Left ventricle myocardium inferior (tissue), 1 donor: ENCODE measurements around the gene SLFN14. TPM values are rescaled to one million over a fixed set of nuclear protein-coding genes. Genes with fewer than 3 reads are reported as not detected.
"Not testable (repeated sequence)": the region's sequence is repeated elsewhere in the genome, so short reads cannot be mapped to it uniquely, and the experiment has no call there.

Source experiments
- DNase-seq: peaks from one replicate; pipeline ENCODE4 v3.0.0-alpha.2; 2020
- H3K27ac ChIP-seq: fragments of 200-600 bp; replicated peaks from 2 replicates; pipeline ENCODE4 v1.8.0; 2021
- H3K27me3 ChIP-seq: fragments of 200-600 bp; 2 replicates; pipeline ENCODE4 v1.8.0; 2021; ENCODE audit warnings: low read depth
- H3K36me3 ChIP-seq: fragments of 200-600 bp; 2 replicates; pipeline ENCODE4 v1.8.0; 2021
- H3K4me1 ChIP-seq: fragments of 200-600 bp; 2 replicates; pipeline ENCODE4 v1.8.0; 2021
- H3K4me3 ChIP-seq: fragments of 200-600 bp; 2 replicates; pipeline ENCODE4 v1.8.0; 2021; ENCODE audit warnings: mild to moderate bottlenecking, moderate library complexity
- H3K9me3 ChIP-seq: fragments of 200-600 bp; replicated peaks from 2 replicates; pipeline ENCODE4 v1.8.0; 2021
- intact Hi-C: fragments of 100-400 bp; cut with micrococcal nuclease; formaldehyde crosslinking; loops from one replicate; pipeline ENCODE4 v1.11.0; 2022
- total RNA-seq: library from RNA; stranded (reverse); fragmentation: NEBNext Ultra II Directional; extraction: Animal tissue kit (Norgen Biotek cat#: 25700); gene quantifications from one replicate; pipeline ENCODE4 v1.2.1, GENCODE V29; 2021
- TF ChIP-seq, protein P1 (sequence below): fragments of 200-600 bp; IDR thresholded peaks from 2 replicates; pipeline ENCODE4 v1.8.0; 2021; ENCODE audit warnings: antibody characterized with exemption, mild to moderate bottlenecking, borderline replicate concordance
- donor health status: DM: no; HTN: yes; CAD: no; lungs with severe emphysema.

SLFN14 gene
- total RNA-seq, 1 donor from 2014 or later = not detected

DNA sequence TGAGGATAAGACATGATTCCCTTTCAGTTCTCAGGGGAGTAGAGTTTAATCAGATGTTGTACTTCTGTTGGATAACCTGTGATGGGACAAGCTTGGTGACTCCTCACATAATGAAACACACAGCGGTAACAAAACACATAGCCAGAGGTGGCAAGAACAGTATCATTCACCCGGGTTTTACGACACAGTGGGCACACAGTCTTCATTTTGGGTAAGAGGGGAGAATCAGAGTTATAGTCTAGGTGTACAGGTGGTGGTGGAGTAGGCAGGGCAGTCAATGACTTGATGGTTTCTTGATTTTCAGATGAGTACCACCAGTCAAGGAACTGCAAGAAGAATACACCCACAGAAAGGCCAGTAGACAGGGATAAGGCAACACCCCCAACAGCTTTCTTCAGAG lies 15.1 kb upstream of the SLFN14 start:
- intact Hi-C loops = no loop called here
- no peak overlapping the region for H3K4me3 ChIP-seq
- H3K27me3 ChIP-seq = no peaks in the 10 kb centered on the region
- H3K9me3 ChIP-seq = no peaks in the 10 kb centered on the region
- TF ChIP-seq, protein P1, sequence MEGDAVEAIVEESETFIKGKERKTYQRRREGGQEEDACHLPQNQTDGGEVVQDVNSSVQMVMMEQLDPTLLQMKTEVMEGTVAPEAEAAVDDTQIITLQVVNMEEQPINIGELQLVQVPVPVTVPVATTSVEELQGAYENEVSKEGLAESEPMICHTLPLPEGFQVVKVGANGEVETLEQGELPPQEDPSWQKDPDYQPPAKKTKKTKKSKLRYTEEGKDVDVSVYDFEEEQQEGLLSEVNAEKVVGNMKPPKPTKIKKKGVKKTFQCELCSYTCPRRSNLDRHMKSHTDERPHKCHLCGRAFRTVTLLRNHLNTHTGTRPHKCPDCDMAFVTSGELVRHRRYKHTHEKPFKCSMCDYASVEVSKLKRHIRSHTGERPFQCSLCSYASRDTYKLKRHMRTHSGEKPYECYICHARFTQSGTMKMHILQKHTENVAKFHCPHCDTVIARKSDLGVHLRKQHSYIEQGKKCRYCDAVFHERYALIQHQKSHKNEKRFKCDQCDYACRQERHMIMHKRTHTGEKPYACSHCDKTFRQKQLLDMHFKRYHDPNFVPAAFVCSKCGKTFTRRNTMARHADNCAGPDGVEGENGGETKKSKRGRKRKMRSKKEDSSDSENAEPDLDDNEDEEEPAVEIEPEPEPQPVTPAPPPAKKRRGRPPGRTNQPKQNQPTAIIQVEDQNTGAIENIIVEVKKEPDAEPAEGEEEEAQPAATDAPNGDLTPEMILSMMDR = no peak
- H3K36me3 ChIP-seq = peaks cover 33% of the 10 kb centered on the region
- peaks cover 37% of the 10 kb centered on the region for H3K4me1 ChIP-seq
- no peak overlapping the region for H3K27ac ChIP-seq
- DNase-seq = no peak

DNA sequence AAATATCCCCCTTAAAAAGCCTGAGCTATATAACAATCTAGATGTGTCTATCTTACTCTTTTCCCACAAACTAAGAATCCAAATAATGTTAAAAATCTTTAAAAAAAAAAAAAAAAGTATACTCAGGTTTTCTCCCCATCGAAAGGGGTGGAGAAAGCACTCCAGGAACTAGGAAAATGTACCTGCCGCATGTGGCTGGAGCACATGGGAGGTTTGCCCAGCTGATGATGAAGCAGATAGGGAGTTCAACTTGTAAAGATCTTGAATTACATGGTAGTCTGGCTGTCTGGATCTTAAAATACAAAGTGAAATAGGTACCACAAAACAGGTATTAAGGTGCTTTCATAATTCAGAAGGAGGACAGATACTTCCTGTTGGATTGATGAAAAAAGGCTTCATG lies 8.8 kb upstream of the SLFN14 start:
- H3K27ac ChIP-seq = no peak overlapping the region
- no peak for DNase-seq
- intact Hi-C loops = no loop called here
- H3K27me3 ChIP-seq = no peaks in the 10 kb centered on the region
- TF ChIP-seq, protein P1 = no peak
- H3K4me1 ChIP-seq = peaks cover 34% of the 10 kb centered on the region
- peaks cover 9% of the 10 kb centered on the region for H3K36me3 ChIP-seq
- H3K9me3 ChIP-seq = no peaks in the 10 kb centered on the region
- peak overlapping the region; percentile 75 for H3K4me3 ChIP-seq

DNA sequence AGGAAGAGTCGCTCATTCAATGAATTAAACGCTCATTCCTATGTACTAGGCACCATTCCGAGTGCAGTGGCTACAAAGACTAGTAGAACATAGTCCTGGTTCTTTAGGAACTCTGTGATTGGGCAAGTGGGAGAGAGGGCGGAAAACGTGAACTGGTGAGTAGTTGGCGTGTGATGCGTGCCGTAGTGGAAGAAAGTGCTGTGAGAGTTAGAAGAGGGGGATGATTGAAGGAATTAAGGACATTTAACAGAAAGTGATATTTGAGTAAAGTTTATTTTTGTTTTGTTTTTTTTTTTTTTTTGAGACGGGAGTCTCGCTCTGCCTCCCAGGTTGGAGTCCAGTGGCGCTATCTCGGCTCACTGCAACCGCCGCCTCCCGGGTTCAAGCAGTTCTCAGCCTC lies 7.9 kb upstream of the SLFN14 start:
- no peaks in the 10 kb centered on the region for H3K27me3 ChIP-seq
- peaks cover 34% of the 10 kb centered on the region for H3K4me1 ChIP-seq
- peak overlapping the region; percentile 88 for H3K27ac ChIP-seq
- H3K4me3 ChIP-seq = peak overlapping the region; percentile 75
- intact Hi-C loops = no loop called here
- H3K36me3 ChIP-seq = peaks cover under 1% of the 10 kb centered on the region
- H3K9me3 ChIP-seq = no peaks in the 10 kb centered on the region
- TF ChIP-seq, protein P1 = no peak
- no peak for DNase-seq

DNA sequence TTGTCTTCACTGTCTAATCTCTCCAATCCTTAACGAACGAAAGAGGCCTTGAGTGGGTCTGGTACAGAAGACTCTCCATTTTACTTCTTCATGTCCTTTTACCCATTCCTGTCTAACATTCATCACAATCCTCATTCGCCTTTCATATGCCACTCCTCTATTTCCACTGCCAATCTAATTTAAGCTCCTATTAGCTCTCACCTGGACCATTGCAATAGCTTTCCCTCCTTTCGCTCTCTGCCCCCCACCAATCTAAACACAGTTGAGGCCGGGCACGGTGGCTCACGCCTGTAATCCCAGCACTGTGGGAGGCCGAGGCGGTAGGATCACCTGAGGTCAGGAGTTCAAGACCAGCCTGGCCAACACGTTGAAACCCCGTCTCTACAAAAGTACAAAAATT lies 6.3 kb upstream of the SLFN14 start:
- H3K9me3 ChIP-seq = no peaks in the 10 kb centered on the region
- intact Hi-C loops = no loop called here
- no peak for DNase-seq
- H3K4me3 ChIP-seq = peak overlapping the region; percentile 75
- H3K27me3 ChIP-seq = no peaks in the 10 kb centered on the region
- peak overlapping the region; percentile 88 for H3K27ac ChIP-seq
- TF ChIP-seq, protein P1 = no peak
- H3K36me3 ChIP-seq = no peaks in the 10 kb centered on the region
- H3K4me1 ChIP-seq = peaks cover 34% of the 10 kb centered on the region

DNA sequence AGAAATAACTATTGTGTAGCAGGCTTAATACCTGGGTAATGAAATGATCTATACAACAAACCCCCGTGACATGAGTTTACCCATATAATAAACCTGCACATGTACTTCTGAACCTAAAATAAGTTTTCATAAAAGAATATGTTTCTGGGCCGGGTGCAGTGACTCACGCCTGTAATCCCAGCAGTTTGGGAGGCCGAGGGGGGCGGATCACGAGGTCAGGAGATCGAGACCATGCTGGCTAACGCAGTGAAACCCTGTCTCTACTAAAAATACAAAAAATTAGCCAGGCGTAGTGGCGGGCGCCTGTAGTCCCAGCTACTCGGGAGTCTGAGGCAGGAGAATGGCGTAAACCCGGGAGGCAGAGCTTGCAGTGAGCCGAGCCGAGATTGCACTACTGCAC lies 2.6 kb upstream of the SLFN14 start:
- H3K4me1 ChIP-seq, H3K36me3 ChIP-seq, H3K27ac ChIP-seq, H3K4me3 ChIP-seq, intact Hi-C loops, H3K9me3 ChIP-seq, DNase-seq: not testable (repeated sequence)
- H3K27me3 ChIP-seq = peaks cover 17% of the 10 kb centered on the region

DNA sequence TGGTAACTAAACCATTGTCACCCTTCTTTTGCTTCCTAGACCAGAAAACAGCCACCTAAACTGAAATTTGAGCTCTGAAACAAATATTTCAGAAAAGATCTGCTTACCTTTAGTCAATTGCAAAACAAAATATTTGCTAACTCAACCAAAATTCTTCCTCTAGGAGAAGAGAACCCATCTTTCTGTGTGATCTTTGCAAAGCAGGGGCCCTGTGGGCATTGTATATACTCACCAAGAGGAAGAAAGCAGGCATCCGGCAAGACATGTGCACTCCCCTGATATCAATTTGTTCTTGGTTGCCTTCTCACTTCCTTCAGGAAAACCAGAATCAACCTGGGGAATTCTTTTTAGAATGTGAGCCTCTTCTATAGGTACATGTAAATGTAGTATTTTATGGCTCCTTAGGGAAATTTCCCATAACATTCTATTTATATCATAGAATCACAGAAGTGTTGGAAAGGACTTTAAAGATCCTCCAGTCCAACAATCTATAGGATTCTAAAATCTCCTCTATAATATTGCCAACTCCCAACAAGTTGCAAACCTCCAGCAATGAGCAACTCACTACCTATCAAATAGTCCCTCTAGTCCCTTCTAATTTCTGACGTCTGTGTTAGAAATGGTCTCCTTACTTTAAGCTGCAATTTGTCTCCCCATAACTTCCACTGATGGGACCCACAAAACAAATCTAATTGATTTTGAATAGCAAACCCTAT lies 966 bp downstream of the SLFN14 start:
- no peak for DNase-seq
- Histone ChIP-seq H3K36me3 (no peaks in the 10 kb centered on the region), H3K9me3 (no peaks in the 10 kb centered on the region), H3K4me3 (no peak overlapping the region), H3K27ac (no peak overlapping the region), H3K27me3 (peaks cover 47% of the 10 kb centered on the region), H3K4me1 (no peaks in the 10 kb centered on the region)
- TF ChIP-seq, protein P1 = no peak
- intact Hi-C loops = no loop called here
